HG03354 (cell line): ENCODE results near the gene ACP1.

Source experiments
- ATAC-seq: cut with Tn5 transposase; IDR thresholded peaks from one replicate; pipeline ENCODE4 v1.9.1; 2021; ENCODE audit warnings: mild to moderate bottlenecking; ENCODE audit not compliant: unreplicated experiment, poor library complexity, severe bottlenecking

Gene ACP1

GRCh38 chr2:264493-265468 is at the start of gene ACP1:
ACP1 (plus strand) TSS chr2:264947; CDS start chr2:264965, 18 bp downstream.
- ATAC-seq: peak; percentile 87

- ATAC-seq: no peak
Observed at GRCh38 chr2:216068-216467, 48.7 kb upstream of the ACP1 start.

- ATAC-seq: no peak
Observed at GRCh38 chr2:223451-223850, 41.3 kb upstream of the ACP1 start.

GRCh38 chr2:223971-224760 is 40.6 kb upstream of the ACP1 start:
- no peak for ATAC-seq

- no peak for ATAC-seq
Observed at GRCh38 chr2:228115-228514, 36.6 kb upstream of the ACP1 start.

GRCh38 chr2:228518-229278 is 36.0 kb upstream of the ACP1 start:
- no peak for ATAC-seq

- ATAC-seq: no peak
Observed at GRCh38 chr2:231521-232185, 33.1 kb upstream of the ACP1 start.

- ATAC-seq: no peak
Observed at GRCh38 chr2:233030-233429, 31.7 kb upstream of the ACP1 start.

- no peak for ATAC-seq
Observed at GRCh38 chr2:234421-234820, 30.3 kb upstream of the ACP1 start.

- no peak for ATAC-seq
Observed at GRCh38 chr2:236993-237539, 27.7 kb upstream of the ACP1 start.

GRCh38 chr2:237878-238277 is 26.9 kb upstream of the ACP1 start:
- no peak for ATAC-seq

- no peak for ATAC-seq
Observed at GRCh38 chr2:238431-238830, 26.3 kb upstream of the ACP1 start.

GRCh38 chr2:238869-239268 is 25.9 kb upstream of the ACP1 start:
- ATAC-seq: no peak

- ATAC-seq: no peak
Observed at GRCh38 chr2:244547-244946, 20.2 kb upstream of the ACP1 start.

- no peak for ATAC-seq
Observed at GRCh38 chr2:246489-247144, 18.1 kb upstream of the ACP1 start.

- no peak for ATAC-seq
Observed at GRCh38 chr2:248724-249123, 16.0 kb upstream of the ACP1 start.

- ATAC-seq: no peak
Observed at GRCh38 chr2:249538-250042, 15.2 kb upstream of the ACP1 start.

- ATAC-seq: no peak
Observed at GRCh38 chr2:252001-252602, 12.6 kb upstream of the ACP1 start.
